ENCODE data around the gene CCN5. TPM values are rescaled to one million over a fixed set of nuclear protein-coding genes. Genes with fewer than 3 reads are reported as not detected.

The CCN5 gene
- total and polyA plus RNA-seq, 2 experiments from 2014 or later = 23.6 to 47.3 TPM

GRCh38 chr20:44720997-44721784 is 6.0 kb downstream of the CCN5 start:
- peaks cover 39% of the 10 kb centered on the region for H3F3A ChIP-seq (ENCODE audit: insufficient read depth)
- H3K9me3 ChIP-seq (ENCODE audit: low read depth) = no peaks in the 10 kb centered on the region
- peak overlapping the region; percentile 97 for H3K27ac ChIP-seq
- peak overlapping the region; percentile 77 for H3K9ac ChIP-seq
- 21 to 25% methylated on average over 11 of the region's 11 CpGs for WGBS, 2 experiments (ENCODE audit: low coverage in 1 of 2, low lambda C conversion rate in 2 of 2, missing lambda C conversion rate in 2 of 2)
- peaks cover 33% of the 10 kb centered on the region for H3K4me1 ChIP-seq (ENCODE audit: insufficient read depth)
- H2AFZ ChIP-seq = no peak overlapping the region
- DNase-seq = peak; percentile 86
- H3K79me2 ChIP-seq (ENCODE audit: insufficient read depth) = no peaks in the 10 kb centered on the region
- peak overlapping the region; percentile 72 for H3K4me2 ChIP-seq (ENCODE audit: unreplicated experiment)
- no peak for TF ChIP-seq EZH2phosphoT487 (IDR thresholded peaks at IDR 0.05; ENCODE audit: insufficient read depth, low read depth)
- TF ChIP-seq EZH2 (IDR thresholded peaks at IDR 0.05; ENCODE audit: insufficient read depth, poor library complexity, severe bottlenecking) = no peak
- H3K4me3 ChIP-seq = peak overlapping the region; percentile 29; the same call in 1 of the 2 replicates
- H3K9me2 ChIP-seq (ENCODE audit: insufficient read depth) = no peaks in the 10 kb centered on the region
- in situ Hi-C loops (cut with MboI) = no loop called here
- no peaks in the 10 kb centered on the region for H3K36me3 ChIP-seq (ENCODE audit: low read depth)
- no peaks in the 10 kb centered on the region for H4K20me1 ChIP-seq (ENCODE audit: insufficient read depth)
- H3K27me3 ChIP-seq (replicated peaks; ENCODE audit: insufficient read depth) = no peaks in the 10 kb centered on the region

GRCh38 chr20:44721785-44722054 is 6.6 kb downstream of the CCN5 start:
- no peak overlapping the region for H2AFZ ChIP-seq
- H3K9me2 ChIP-seq (ENCODE audit: insufficient read depth) = no peaks in the 10 kb centered on the region
- no peaks in the 10 kb centered on the region for H3K27me3 ChIP-seq (replicated peaks; ENCODE audit: insufficient read depth)
- peaks cover 33% of the 10 kb centered on the region for H3F3A ChIP-seq (ENCODE audit: insufficient read depth)
- peak overlapping the region; percentile 18; the same call in 1 of the 2 replicates for H3K9ac ChIP-seq
- 95 to 97% methylated on average over 1 of the region's 1 CpG for WGBS, 2 experiments (ENCODE audit: low coverage in 1 of 2, low lambda C conversion rate in 2 of 2, missing lambda C conversion rate in 2 of 2)
- H3K4me2 ChIP-seq (ENCODE audit: unreplicated experiment) = peak overlapping the region; percentile 60
- H3K36me3 ChIP-seq (ENCODE audit: low read depth) = no peaks in the 10 kb centered on the region
- H3K4me3 ChIP-seq = no peak overlapping the region
- DNase-seq = no peak
- H3K4me1 ChIP-seq (ENCODE audit: insufficient read depth) = peaks cover 28% of the 10 kb centered on the region
- no peaks in the 10 kb centered on the region for H3K79me2 ChIP-seq (ENCODE audit: insufficient read depth)
- H4K20me1 ChIP-seq (ENCODE audit: insufficient read depth) = no peaks in the 10 kb centered on the region
- H3K27ac ChIP-seq = peak overlapping the region; percentile 97
- in situ Hi-C loops (cut with MboI) = no loop called here
- no peaks in the 10 kb centered on the region for H3K9me3 ChIP-seq (ENCODE audit: low read depth)
- TF ChIP-seq EZH2 (IDR thresholded peaks at IDR 0.05; ENCODE audit: insufficient read depth, poor library complexity, severe bottlenecking) = no peak

- Histone ChIP-seq H3F3A (ENCODE audit: insufficient read depth) (peaks cover 31% of the 10 kb centered on the region), H3K4me3 (no peak overlapping the region), H3K36me3 (ENCODE audit: low read depth) (no peaks in the 10 kb centered on the region), H3K9me3 (ENCODE audit: low read depth) (no peaks in the 10 kb centered on the region), H3K9ac (no peak overlapping the region), H3K9me2 (ENCODE audit: insufficient read depth) (no peaks in the 10 kb centered on the region), H3K79me2 (ENCODE audit: insufficient read depth) (no peaks in the 10 kb centered on the region), H3K4me2 (ENCODE audit: unreplicated experiment) (no peak overlapping the region), H3K27ac (no peak overlapping the region), H3K4me1 (ENCODE audit: insufficient read depth) (peaks cover 23% of the 10 kb centered on the region), H4K20me1 (ENCODE audit: insufficient read depth) (no peaks in the 10 kb centered on the region), H2AFZ (no peak overlapping the region), H3K27me3 (replicated peaks; ENCODE audit: insufficient read depth) (no peaks in the 10 kb centered on the region)
- DNase-seq = no peak
- TF ChIP-seq EZH2phosphoT487 (IDR thresholded peaks at IDR 0.05; ENCODE audit: insufficient read depth, low read depth) = no peak
- TF ChIP-seq EZH2 (IDR thresholded peaks at IDR 0.05; ENCODE audit: insufficient read depth, poor library complexity, severe bottlenecking) = no peak
- 77 to 91% methylated on average over 2 of the region's 2 CpGs for WGBS, 2 experiments (ENCODE audit: low coverage in 1 of 2, low lambda C conversion rate in 2 of 2, missing lambda C conversion rate in 2 of 2)
- in situ Hi-C loops (cut with MboI) = no loop called here
These were observed 7.8 kb downstream of the CCN5 start for GRCh38 chr20:44722990-44723389.

GRCh38 chr20:44723391-44723790 is 8.2 kb downstream of the CCN5 start:
- Histone ChIP-seq H3K4me3 (no peak overlapping the region), H3K4me1 (ENCODE audit: insufficient read depth) (peaks cover 25% of the 10 kb centered on the region), H3K4me2 (ENCODE audit: unreplicated experiment) (no peak overlapping the region), H3K9me2 (ENCODE audit: insufficient read depth) (no peaks in the 10 kb centered on the region), H3K79me2 (ENCODE audit: insufficient read depth) (no peaks in the 10 kb centered on the region), H3K27me3 (replicated peaks; ENCODE audit: insufficient read depth) (no peaks in the 10 kb centered on the region), H3F3A (ENCODE audit: insufficient read depth) (peaks cover 35% of the 10 kb centered on the region), H3K27ac (no peak overlapping the region), H2AFZ (no peak overlapping the region), H3K9ac (no peak overlapping the region), H3K9me3 (ENCODE audit: low read depth) (no peaks in the 10 kb centered on the region), H4K20me1 (ENCODE audit: insufficient read depth) (no peaks in the 10 kb centered on the region), H3K36me3 (ENCODE audit: low read depth) (no peaks in the 10 kb centered on the region)
- TF ChIP-seq EZH2phosphoT487 (IDR thresholded peaks at IDR 0.05; ENCODE audit: insufficient read depth, low read depth) = no peak
- TF ChIP-seq EZH2 (IDR thresholded peaks at IDR 0.05; ENCODE audit: insufficient read depth, poor library complexity, severe bottlenecking) = no peak
- DNase-seq = no peak
- WGBS, 2 experiments (ENCODE audit: low coverage in 1 of 2, low lambda C conversion rate in 2 of 2, missing lambda C conversion rate in 2 of 2) = 90 to 91% methylated on average over 7 of the region's 7 CpGs
- in situ Hi-C loops (cut with MboI) = no loop called here
